ENCODE results near the gene KCNK15. TPM values are rescaled to one million over a fixed set of nuclear protein-coding genes. Genes with fewer than 3 reads are reported as not detected.

Gene KCNK15
- total and polyA plus RNA-seq, 9 donors = 0.93 to 21.6 (median 4.4) TPM

DNA sequence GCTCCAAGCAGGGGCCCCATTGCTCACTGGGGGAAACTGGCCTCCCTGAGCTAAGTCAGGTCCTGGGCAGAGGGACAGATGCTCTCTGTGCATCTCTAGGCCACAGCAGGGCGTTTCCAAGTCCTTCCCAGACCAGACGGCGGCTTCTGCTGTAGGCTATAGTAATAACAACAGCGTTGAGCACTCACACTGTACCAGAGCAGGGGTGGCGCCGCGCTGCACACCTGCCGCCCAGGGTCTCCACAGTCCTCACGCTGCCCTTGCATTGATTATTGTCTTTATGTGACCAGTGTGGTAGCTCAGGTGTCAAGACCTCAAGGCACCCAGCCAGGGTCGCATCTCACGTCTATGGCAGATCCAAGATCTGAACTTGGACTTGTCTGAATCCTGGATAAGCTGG is 45.4 kb upstream of the KCNK15 start:
- intact Hi-C loops (cut with DNase I) = no loop called here
- Histone ChIP-seq H3K9me3 (no peaks in the 10 kb centered on the region), H3K27me3 (no peaks in the 10 kb centered on the region), H3K4me3 (no peak overlapping the region), H3K36me3 (no peaks in the 10 kb centered on the region), H3K4me1 (ENCODE audit: insufficient read depth) (peaks cover 39% of the 10 kb centered on the region), H3K27ac (peak overlapping the region in 1 of 2 donors; percentile 33)
- no peak for TF ChIP-seq EP300 (IDR thresholded peaks at IDR 0.05)
- no peak for TF ChIP-seq POLR2A (IDR thresholded peaks at IDR 0.05)
- TF ChIP-seq CTCF (IDR thresholded peaks at IDR 0.05) = no peak
- peak in 1 of 5 donors; percentile 22 for DNase-seq
- 93 to 94% (median 94%) methylated on average over 11 of the region's 11 CpGs for WGBS, 3 donors

DNA sequence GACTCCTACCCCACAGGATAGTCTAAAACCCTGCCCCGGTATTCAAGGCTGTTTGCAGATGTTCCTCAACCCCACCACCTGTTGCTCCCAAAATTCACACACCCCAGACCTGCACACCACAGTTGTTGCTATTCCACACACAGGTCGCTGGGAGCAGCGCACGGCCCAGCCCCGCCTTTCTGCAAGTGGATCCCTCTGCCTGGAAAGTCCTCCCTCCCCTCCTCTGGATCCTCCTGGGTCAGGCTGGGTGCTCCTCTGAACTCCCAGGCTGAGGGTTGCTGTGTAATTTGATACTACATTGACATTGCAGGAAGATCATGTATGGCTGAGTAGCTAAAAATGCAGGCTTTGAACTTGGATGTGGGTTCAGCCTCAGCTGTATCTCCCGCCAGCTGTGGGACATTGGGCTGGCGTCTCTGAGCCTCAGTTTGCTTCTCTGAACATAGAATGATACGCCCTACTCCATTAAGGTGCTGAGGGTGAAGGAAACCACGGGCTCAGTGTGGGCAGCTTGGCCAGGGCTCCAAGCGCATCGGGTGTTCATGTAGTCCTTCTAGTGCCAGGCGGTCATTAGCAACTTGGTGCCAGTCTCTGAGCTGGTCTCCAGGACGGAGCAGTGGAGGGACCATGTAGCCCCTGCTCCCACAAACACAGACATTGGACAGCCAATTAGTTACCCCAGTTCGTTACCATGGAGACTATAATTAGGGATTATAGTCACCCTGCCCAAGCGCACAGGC is 44.4 kb upstream of the KCNK15 start:
- 51 to 59% (median 56%) methylated on average over 14 to 15 of the region's 15 CpGs for WGBS, 3 donors
- no peaks in the 10 kb centered on the region for H3K36me3 ChIP-seq
- H3K9me3 ChIP-seq = no peaks in the 10 kb centered on the region
- intact Hi-C loops (cut with DNase I) = no loop called here
- TF ChIP-seq CTCF (IDR thresholded peaks at IDR 0.05) (no peak), POLR2A (IDR thresholded peaks at IDR 0.05) (no peak), EP300 (IDR thresholded peaks at IDR 0.05) (no peak)
- no peaks in the 10 kb centered on the region for H3K27me3 ChIP-seq
- H3K4me1 ChIP-seq (ENCODE audit: insufficient read depth) = peaks cover 42% of the 10 kb centered on the region
- H3K27ac ChIP-seq = peak overlapping the region; percentile 25 to 33
- H3K4me3 ChIP-seq = no peak overlapping the region
- peak in 3 of 5 donors; percentile 47 to 63 (median 62) for DNase-seq

DNA sequence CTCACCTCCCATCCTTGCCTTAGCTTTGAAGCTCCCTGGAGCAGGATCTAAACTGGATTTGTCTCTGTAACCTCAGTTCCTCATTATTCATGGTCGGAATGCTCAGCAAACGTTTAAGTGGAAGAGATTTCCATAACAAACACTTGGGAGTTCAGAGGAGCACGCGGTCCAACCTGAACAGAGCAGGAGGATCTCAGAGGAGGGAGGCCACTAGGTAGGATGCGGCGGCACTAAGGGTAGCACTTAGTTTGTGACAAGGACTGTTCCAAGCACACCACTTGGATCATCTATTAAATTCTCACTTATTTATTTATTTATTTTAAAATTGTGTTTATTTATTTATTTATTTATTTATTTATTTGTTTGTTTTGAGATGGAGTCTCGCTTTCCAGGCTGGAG is 43.8 kb upstream of the KCNK15 start:
- H3K27me3 ChIP-seq = no peaks in the 10 kb centered on the region
- 48 to 64% (median 59%) methylated on average over 7 of the region's 7 CpGs for WGBS, 3 donors
- TF ChIP-seq EP300 (IDR thresholded peaks at IDR 0.05) (no peak), POLR2A (IDR thresholded peaks at IDR 0.05) (no peak), CTCF (IDR thresholded peaks at IDR 0.05) (no peak)
- peak in 1 of 5 donors; percentile 22 for DNase-seq
- no peak overlapping the region for H3K4me3 ChIP-seq
- intact Hi-C loops (cut with DNase I) = no loop called here
- H3K36me3 ChIP-seq = no peaks in the 10 kb centered on the region
- peaks cover 47% of the 10 kb centered on the region for H3K4me1 ChIP-seq (ENCODE audit: insufficient read depth)
- no peaks in the 10 kb centered on the region for H3K9me3 ChIP-seq
- peak overlapping the region in 1 of 2 donors; percentile 33 for H3K27ac ChIP-seq

DNA sequence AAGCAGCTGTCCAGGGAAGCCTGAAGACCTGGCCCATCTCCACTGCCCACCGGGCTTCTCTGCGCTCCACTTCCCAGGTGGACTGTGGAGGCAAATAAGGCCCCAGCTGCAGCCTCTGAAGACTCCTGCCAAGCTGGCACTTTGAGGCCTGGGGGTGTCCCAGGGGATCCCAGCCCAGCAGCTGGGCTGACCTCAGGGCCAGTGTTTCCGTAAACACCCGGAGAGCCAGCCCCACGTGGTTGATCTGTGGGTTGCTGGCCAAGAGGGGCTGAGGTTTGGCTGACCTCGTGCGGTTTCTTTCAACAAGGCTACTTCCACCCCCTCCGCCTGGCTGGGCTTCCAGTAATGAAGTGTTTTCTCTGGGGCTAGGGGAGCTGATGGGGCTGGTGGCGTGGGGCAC is 42.9 kb upstream of the KCNK15 start:
- H3K4me1 ChIP-seq (ENCODE audit: insufficient read depth) = peaks cover 47% of the 10 kb centered on the region
- intact Hi-C loops (cut with DNase I) = no loop called here

More for the DNA sequence above, 42.9 kb upstream of the KCNK15 start:
- Histone ChIP-seq H3K27me3 (no peaks in the 10 kb centered on the region), H3K4me3 (no peak overlapping the region), H3K27ac (peak overlapping the region; percentile 54 to 87), H3K36me3 (no peaks in the 10 kb centered on the region), H3K9me3 (no peaks in the 10 kb centered on the region)
- DNase-seq = peak; percentile 96 to 98 (median 97)
- TF ChIP-seq CTCF (IDR thresholded peaks at IDR 0.05) (no peak), POLR2A (IDR thresholded peaks at IDR 0.05) (peak; percentile 9), EP300 (IDR thresholded peaks at IDR 0.05) (peak; percentile 69)
- 0 to 1% (median 0%) methylated on average over 7 to 9 of the region's 9 CpGs for WGBS, 3 donors
